DOHH2 (cell line): ENCODE results near the gene PARPBP.

Source experiments
- H3F3A ChIP-seq: fragments of 200-600 bp; sonication (generic), shearing (Covaris generic); 2 replicates; pipeline ENCODE4 v1.6.0; 2016; ENCODE audit warnings: antibody characterized with exemption, mild to moderate bottlenecking; ENCODE audit not compliant: control insufficient read depth, insufficient read depth
- H3K27ac ChIP-seq: fragments of 200-600 bp; sonication (generic); 2 replicates; pipeline ENCODE4 v1.5.1; 2014; ENCODE audit warnings: low read depth, mild to moderate bottlenecking, low read length, moderate library complexity
- H3K27me3 ChIP-seq: fragments of 200-600 bp; sonication (generic); 2 replicates; pipeline ENCODE4 v1.6.1; 2014; ENCODE audit warnings: mild to moderate bottlenecking, low read length, mixed read lengths; ENCODE audit not compliant: control insufficient read depth
- H3K36me3 ChIP-seq: fragments of 200-600 bp; sonication (generic); 2 replicates; pipeline ENCODE4 v1.6.1; 2014; ENCODE audit warnings: mild to moderate bottlenecking, low read length, moderate library complexity, mixed read lengths; ENCODE audit not compliant: control insufficient read depth
- H3K4me1 ChIP-seq: fragments of 200-600 bp; sonication (generic); 2 replicates; pipeline ENCODE4 v1.6.1; 2014; ENCODE audit warnings: mild to moderate bottlenecking, low read length, mixed read lengths; ENCODE audit not compliant: control insufficient read depth
- H3K4me2 ChIP-seq: fragments of 200-600 bp; sonication (generic); 2 replicates; pipeline ENCODE4 v1.6.0; 2014; ENCODE audit warnings: mild to moderate bottlenecking, low read length, moderate library complexity
- H3K4me3 ChIP-seq: fragments of 200-600 bp; sonication (generic); 2 replicates; pipeline ENCODE4 v1.5.1; 2014; ENCODE audit warnings: mild to moderate bottlenecking, low read length, mixed read lengths
- H3K79me2 ChIP-seq: fragments of 200-600 bp; sonication (generic); 2 replicates; pipeline ENCODE4 v1.6.1; 2014; ENCODE audit warnings: mild to moderate bottlenecking, low read length, mixed read lengths; ENCODE audit not compliant: control insufficient read depth
- H3K9me2 ChIP-seq: fragments of 200-600 bp; sonication (generic); replicated peaks from 2 replicates; pipeline ENCODE4 v1.6.1; 2014; ENCODE audit warnings: mild to moderate bottlenecking, low read length, mixed read lengths; ENCODE audit not compliant: control insufficient read depth
- H3K9me3 ChIP-seq: fragments of 200-600 bp; sonication (generic); 2 replicates; pipeline ENCODE4 v1.6.1; 2014; ENCODE audit warnings: antibody characterized with exemption, low read length, mixed read lengths; ENCODE audit not compliant: control insufficient read depth, insufficient read depth
- H4K20me1 ChIP-seq: fragments of 200-600 bp; sonication (generic); 2 replicates; pipeline ENCODE4 v1.6.0; 2014; ENCODE audit warnings: low read depth, mild to moderate bottlenecking, antibody characterized with exemption, low read length, moderate library complexity; ENCODE audit not compliant: control insufficient read depth, insufficient read depth
- EZH2phosphoT487 ChIP-seq: fragments of 200-600 bp; sonication (generic); IDR thresholded peaks from 2 replicates; pipeline ENCODE4 v1.6.1; 2017; ENCODE audit warnings: borderline replicate concordance, mild to moderate bottlenecking, antibody characterized with exemption, low read length, moderate library complexity, mixed read lengths
- TF ChIP-seq, protein P1 (sequence below): fragments of 200-600 bp; sonication (generic); IDR thresholded peaks from one replicate; pipeline ENCODE4 v1.5.1; 2014; ENCODE audit warnings: antibody characterized with exemption, mild to moderate bottlenecking, low read depth, low read length; ENCODE audit not compliant: poor library complexity, severe bottlenecking

The PARPBP gene

GRCh38 chr12:102215992-102216691 lies 96.2 kb downstream of the PARPBP start:
- Histone ChIP-seq H3K27me3 (0 out of 2 replicates have a peak, but pooled peaks cover 3% of the 10 kb centered on the region), H3K27ac (no peak overlapping the region)

GRCh38 chr12:102220736-102221135 lies 100.8 kb downstream of the PARPBP start:
- Histone ChIP-seq H4K20me1 (no peaks in the 10 kb centered on the region), H3K79me2 (no peaks in the 10 kb centered on the region), H3K9me2 (no peaks in the 10 kb centered on the region), H3K9me3 (no peaks in the 10 kb centered on the region), H3K4me3 (no peak overlapping the region), H3K27me3 (0 out of 2 replicates have a peak, but pooled peaks cover 3% of the 10 kb centered on the region), H3K27ac (no peak overlapping the region), H3K4me2 (no peak overlapping the region), H3K4me1 (no peaks in the 10 kb centered on the region), H3K36me3 (no peaks in the 10 kb centered on the region), H3F3A (no peaks in the 10 kb centered on the region)
- TF ChIP-seq EZH2phosphoT487 = no peak
- TF ChIP-seq, protein P1, sequence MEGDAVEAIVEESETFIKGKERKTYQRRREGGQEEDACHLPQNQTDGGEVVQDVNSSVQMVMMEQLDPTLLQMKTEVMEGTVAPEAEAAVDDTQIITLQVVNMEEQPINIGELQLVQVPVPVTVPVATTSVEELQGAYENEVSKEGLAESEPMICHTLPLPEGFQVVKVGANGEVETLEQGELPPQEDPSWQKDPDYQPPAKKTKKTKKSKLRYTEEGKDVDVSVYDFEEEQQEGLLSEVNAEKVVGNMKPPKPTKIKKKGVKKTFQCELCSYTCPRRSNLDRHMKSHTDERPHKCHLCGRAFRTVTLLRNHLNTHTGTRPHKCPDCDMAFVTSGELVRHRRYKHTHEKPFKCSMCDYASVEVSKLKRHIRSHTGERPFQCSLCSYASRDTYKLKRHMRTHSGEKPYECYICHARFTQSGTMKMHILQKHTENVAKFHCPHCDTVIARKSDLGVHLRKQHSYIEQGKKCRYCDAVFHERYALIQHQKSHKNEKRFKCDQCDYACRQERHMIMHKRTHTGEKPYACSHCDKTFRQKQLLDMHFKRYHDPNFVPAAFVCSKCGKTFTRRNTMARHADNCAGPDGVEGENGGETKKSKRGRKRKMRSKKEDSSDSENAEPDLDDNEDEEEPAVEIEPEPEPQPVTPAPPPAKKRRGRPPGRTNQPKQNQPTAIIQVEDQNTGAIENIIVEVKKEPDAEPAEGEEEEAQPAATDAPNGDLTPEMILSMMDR = no peak

More at GRCh38 chr12:102215992-102216691, 96.2 kb downstream of the PARPBP start:
- no peaks in the 10 kb centered on the region for H3K36me3 ChIP-seq
- H3K4me1 ChIP-seq = no peaks in the 10 kb centered on the region
- no peak overlapping the region for H3K4me3 ChIP-seq
- H4K20me1 ChIP-seq = no peaks in the 10 kb centered on the region
- H3K79me2 ChIP-seq = no peaks in the 10 kb centered on the region
- no peaks in the 10 kb centered on the region for H3K9me2 ChIP-seq
- no peak overlapping the region for H3K4me2 ChIP-seq
- no peaks in the 10 kb centered on the region; the same call in 1 of the 2 replicates for H3F3A ChIP-seq
- TF ChIP-seq, protein P1 = no peak
- no peak for TF ChIP-seq EZH2phosphoT487
- H3K9me3 ChIP-seq = no peaks in the 10 kb centered on the region

- TF ChIP-seq, protein P1 = no peak
- TF ChIP-seq EZH2phosphoT487 = no peak
- Histone ChIP-seq H3K4me3 (no peak overlapping the region), H3K27me3 (0 out of 2 replicates have a peak, but pooled peaks cover 5% of the 10 kb centered on the region), H4K20me1 (no peaks in the 10 kb centered on the region), H3K9me3 (no peaks in the 10 kb centered on the region), H3K4me2 (no peak overlapping the region), H3K79me2 (no peaks in the 10 kb centered on the region), H3K27ac (no peak overlapping the region), H3K36me3 (no peaks in the 10 kb centered on the region), H3K9me2 (no peaks in the 10 kb centered on the region), H3F3A (no peaks in the 10 kb centered on the region), H3K4me1 (no peaks in the 10 kb centered on the region)
Measured at GRCh38 chr12:102227954-102228353, 108.0 kb downstream of the PARPBP start.
